Measurements from ENCODE around the gene E2F3.

GRCh38 chr6:20353134-20353533 lies 48.5 kb upstream of the E2F3 start:
- TF ChIP-seq, protein P1, sequence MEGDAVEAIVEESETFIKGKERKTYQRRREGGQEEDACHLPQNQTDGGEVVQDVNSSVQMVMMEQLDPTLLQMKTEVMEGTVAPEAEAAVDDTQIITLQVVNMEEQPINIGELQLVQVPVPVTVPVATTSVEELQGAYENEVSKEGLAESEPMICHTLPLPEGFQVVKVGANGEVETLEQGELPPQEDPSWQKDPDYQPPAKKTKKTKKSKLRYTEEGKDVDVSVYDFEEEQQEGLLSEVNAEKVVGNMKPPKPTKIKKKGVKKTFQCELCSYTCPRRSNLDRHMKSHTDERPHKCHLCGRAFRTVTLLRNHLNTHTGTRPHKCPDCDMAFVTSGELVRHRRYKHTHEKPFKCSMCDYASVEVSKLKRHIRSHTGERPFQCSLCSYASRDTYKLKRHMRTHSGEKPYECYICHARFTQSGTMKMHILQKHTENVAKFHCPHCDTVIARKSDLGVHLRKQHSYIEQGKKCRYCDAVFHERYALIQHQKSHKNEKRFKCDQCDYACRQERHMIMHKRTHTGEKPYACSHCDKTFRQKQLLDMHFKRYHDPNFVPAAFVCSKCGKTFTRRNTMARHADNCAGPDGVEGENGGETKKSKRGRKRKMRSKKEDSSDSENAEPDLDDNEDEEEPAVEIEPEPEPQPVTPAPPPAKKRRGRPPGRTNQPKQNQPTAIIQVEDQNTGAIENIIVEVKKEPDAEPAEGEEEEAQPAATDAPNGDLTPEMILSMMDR (conservative IDR thresholded peaks at IDR 0.05 in 1 of 2, IDR thresholded peaks at IDR 0.05 in 1 of 2; ENCODE audit: extremely low read depth in 1 of 2, insufficient read depth in 1 of 2, low read depth in 1 of 2, low read length in 2 of 2), result no peak
- no peak for TF ChIP-seq EZH2 (IDR thresholded peaks at IDR 0.05; ENCODE audit: borderline replicate concordance, low read length)
